Measurements from ENCODE around the gene GNG2.
"Not testable (repeated sequence)": the region's sequence is repeated elsewhere in the genome, so short reads cannot be mapped to it uniquely, and the experiment has no call there.

The GNG2 gene

DNA sequence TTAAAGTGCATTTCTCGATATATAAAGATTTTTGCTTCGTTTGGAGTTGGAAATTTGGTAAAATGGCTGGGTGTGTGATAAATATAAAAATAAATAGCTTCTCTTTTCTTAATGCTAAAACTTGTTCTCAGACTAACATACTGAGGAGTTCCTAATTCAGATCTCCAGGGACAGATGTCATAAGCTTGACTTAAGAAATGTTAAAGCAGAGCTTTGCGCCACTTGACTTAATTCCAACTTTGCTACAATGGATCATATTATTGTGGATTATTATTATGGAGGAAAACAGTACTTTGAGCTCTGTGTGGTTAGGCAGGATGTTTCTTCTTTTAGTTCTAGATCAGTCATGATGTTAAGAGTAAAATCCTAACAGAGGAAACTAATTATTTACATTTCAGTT lies 33.8 kb downstream of the GNG2 start:
- no peak for DNase-seq (ENCODE audit: low spot score)

DNA sequence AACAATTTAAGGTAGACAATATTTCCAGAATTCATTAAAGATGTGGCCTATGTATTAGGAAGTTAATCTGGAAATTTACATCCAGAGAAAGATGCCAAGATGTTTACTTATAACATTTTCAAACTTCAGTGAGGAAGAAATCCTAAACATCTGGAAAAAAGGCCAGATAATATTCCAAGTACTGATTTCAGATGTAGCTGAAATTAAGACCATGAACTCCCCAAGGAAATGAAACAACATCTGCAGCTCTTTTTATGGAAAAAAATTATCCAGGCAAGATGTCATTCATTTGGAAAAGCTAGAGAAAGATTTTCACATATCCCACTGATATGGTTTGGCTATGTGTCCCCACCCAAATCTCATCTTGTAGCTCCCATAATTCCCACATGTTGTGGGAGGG lies 35.0 kb downstream of the GNG2 start:
- no peak for DNase-seq (ENCODE audit: low spot score)

DNA sequence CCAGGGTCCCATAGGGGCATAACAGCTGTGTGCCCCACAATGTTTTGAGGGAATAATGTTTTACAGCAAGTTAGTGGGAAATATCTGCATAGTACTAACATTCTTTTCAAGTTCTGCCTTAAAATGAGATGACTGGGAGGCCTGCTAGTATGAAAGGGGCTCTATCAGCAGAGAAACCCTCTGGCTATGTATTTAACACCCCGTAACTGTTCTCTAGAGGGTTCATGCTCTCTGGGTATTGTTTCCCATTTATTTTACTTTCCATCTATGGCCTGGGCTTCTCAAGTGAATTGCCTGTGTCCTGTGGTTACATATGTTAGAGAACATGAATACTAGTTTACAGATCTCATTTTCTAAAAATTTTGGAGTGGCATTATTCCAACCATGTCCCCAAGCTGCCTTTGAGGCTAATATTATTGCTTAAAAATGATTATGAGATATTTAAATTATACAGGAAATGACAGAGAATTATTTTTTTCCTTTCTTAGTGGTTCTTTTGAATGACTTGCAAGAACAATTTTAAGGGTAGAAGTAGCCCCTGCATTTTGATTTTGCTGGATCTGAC lies 37.5 kb downstream of the GNG2 start:
- no peak for DNase-seq (ENCODE audit: low spot score)

DNA sequence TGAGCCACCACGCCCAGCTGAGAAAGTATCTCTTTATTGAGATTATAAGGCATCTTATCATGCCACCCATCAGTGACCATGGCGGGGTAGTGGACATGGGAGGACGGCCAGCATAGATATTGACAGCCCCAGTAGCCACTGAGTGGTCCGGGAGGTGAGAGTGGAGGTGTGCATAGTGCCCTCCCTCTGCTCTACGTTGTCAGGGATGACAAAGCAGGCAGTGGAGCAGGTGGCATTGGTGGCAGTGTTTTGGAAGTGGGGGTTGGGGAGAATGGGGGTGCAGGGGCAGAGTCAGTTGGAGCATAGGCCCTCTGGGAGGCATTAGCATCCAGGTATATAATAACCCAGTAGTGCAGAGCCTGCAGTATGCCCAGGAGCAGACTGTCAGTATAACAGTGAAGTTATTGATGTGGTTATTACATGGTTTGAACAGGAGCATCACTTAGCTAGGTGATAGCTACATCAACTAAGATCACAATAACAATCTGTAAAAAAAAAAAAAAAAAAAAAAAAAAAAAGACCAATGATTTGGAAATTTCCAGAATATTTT lies 41.1 kb downstream of the GNG2 start:
- no peak for DNase-seq (ENCODE audit: low spot score)

DNA sequence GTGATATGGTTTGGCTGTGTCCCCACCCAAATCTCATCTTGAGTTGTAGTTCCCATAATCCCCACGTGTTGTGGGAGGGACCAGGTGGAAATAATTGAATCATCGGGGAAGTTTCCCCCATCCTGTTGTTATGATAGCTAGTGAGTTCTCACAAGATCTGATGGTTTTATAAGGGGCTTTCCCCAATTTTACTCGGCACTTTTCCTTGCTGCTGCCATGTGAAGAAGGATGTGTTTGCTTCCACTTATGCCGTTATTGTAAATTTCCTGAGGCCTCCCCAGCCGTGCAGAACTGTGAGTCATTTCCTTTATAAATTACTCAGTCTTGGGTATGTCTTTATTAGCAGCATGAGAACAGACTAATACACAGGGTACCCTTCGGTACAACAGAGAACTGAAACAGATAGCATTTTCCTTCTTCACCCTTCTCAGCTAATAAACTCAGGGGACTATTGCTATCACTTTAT lies 45.3 kb downstream of the GNG2 start:
- not testable (repeated sequence) for DNase-seq (ENCODE audit: low spot score)

DNA sequence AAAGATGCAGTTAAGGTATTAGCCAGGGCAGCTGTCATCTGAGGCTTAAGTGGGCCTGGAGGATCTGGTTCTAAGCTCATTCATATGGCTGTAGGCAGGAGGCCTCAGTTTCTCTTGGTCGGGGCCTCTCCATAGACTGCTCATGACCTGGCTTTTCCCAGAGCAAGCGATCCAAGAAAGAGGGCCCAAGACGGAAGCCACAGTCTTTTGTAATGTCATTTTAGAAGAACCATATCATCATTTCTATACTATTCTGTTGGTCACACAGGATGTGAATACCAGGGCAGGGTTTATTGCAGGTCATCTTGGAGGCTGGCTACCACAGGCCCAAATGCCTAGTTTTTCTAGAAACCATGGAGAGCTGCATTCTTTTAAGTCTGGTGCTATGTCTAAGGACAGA lies 47.7 kb downstream of the GNG2 start:
- no peak for DNase-seq (ENCODE audit: low spot score)

DNA sequence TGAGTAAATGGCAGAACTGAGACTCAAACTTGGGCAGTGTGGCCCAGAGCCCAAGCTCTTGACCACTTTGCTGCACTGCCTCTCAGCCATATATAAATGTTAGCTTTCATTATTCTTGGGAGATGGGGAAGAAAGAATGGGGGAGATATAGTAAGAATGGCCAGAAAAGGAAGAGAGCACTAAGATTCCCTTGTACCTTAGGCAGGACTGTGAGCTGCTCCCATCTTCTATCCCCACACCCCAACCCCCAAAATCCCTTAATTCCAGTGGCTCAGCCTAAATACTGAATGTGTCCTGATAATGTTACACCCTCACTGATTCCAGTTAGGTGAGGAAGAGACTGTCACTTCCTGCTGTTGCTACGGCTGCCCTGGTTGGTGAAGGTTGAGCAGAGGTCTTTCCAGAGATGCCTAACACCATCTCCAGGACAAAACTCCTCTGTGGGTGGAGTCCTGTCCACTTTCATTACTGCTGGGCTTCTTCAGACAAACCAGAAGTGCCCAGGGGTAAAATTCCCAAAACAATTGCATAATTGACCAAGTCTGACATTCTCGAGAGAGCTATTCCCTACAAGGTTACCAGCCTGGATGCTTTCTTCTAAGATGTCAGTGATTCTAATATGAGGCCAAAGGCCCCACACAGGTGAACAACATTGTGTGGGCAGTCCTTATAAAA lies 51.8 kb downstream of the GNG2 start:
- DNase-seq (ENCODE audit: low spot score), result no peak

DNA sequence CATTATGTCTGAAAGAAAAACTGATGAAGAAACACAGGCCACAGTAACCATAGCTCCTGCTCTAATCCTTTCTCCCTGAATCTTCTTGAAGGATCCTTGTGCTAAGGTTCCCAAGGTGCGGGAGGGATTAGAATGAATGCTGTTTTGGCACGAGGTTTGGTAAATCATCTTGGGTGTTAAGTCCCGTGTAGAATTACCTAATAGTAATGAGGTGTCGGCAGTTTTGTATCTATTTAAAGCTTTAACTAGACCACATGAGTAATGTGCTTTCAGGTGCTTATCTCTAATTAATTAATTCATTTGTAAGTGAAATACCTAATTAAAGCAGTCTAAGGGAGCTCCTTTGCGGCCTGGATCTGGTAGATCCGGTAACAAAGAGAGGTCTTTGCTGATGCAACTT lies 53.9 kb downstream of the GNG2 start:
- no peak for DNase-seq (ENCODE audit: low spot score)

DNA sequence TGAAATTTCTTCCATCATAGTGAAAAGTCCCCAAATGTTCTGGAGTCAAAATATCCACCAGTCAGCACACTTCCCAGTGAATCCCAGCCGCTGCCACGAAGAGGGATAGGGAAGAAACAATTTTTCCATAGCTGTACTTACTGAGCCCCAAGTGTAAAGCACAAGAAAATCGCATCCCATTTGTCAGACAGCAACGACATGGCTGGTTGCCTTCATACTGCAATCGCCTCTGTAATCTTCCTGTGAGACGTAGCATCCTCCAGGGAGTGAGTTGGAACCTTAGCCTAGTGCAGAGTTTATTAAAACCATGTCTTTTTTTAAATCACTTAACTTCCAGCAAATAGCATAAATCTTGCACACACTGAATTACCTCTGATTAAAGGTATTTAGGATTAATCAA lies 56.8 kb downstream of the GNG2 start:
- DNase-seq (ENCODE audit: low spot score), result no peak

DNA sequence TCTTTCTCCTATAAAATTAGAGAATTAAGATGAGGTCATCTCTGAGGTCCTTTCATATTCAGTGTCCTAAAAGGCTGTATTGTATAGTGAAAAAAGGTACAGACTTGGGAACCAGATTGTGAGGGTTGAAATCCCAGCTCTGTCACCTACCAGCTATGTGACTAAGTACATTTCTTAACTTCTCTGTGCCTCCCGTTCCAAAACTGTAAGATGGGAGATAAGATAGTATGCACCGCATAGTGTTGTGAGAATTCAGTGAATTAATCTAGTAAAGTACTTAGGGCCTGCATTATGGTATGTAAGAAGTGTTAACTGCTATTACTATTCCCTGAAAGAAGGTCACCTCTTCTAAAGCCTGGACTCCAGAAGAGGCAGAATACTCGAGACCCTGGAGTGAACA lies 60.6 kb downstream of the GNG2 start:
- DNase-seq (ENCODE audit: low spot score), result no peak

DNA sequence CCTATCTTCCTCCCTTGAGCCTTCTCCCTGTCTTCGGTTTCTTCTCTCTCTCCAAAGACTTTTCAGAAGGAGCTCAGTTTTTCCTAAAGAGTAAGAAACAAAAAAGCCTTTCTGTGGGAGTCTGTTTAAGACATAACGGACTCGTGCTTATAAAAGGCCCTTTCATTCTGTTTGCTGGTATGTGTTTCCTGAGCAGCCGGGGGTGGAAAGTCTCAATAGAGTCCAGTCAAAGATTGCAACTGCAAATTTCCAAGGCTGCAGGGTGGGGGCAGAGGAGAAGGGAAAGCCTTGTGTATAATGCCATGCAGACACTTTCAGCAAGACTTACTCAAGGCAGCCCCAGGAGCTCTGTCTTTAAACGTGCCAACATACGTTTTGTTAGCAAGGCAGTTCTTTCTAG lies 62.2 kb downstream of the GNG2 start:
- DNase-seq (ENCODE audit: low spot score), result no peak

DNA sequence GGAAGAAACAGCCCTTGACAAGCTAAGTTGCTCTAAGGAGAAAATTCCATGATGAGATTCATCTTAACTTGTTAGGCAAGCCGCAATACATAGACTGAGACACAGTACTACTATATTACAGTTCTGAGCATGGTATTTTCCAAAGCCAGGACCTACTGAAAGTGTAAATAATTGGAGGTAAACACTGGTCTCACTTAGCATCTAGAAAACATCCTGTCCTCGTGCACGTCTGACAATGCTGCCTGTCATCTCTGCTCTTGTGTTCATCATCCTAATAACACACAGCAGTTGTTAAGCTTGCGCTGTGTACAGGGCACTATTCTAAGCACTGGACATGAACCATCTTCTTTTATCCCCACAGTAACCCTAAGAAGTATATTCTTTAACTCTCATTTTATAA lies 64.2 kb downstream of the GNG2 start:
- DNase-seq (ENCODE audit: low spot score), result no peak

DNA sequence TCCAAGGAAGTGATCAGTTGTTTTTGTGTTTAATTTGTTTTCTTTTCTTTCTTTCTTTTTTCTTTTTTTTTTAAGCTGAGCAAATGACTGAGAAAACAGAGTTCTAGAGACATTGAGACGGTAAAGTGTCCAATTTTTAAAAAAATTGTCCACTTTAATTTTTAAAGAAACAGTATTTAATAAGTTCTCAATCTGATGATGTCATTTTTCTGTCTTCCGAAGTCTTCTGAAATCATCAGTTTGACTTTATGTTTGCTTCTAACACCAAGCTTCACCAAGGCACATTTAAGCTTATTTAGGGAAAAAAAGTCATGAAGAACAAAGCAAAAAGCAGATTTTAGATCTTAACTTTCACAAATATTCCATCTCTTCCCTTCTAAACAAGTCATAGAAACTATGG lies 65.6 kb downstream of the GNG2 start:
- no peak for DNase-seq (ENCODE audit: low spot score)

DNA sequence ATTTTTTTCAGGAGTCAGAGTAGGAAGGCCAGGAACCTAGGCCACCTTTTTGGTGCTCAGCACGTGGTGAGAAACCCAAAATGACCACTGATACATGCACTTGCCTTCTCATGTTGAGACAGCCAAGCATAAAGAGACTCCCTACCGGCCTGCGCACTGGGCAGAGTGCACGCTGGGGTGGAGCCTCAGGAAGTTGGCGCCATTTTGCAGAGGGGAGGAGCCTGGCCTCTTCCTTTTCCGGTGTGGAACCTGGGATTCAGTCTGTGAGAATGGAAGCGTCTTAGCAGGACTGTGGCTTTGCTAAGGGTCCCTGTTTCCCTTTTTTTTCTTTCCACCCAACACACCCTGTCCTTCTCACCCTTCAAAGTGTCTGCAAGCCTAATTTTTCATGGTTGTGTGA lies 66.0 kb downstream of the GNG2 start:
- no peak for DNase-seq (ENCODE audit: low spot score)

DNA sequence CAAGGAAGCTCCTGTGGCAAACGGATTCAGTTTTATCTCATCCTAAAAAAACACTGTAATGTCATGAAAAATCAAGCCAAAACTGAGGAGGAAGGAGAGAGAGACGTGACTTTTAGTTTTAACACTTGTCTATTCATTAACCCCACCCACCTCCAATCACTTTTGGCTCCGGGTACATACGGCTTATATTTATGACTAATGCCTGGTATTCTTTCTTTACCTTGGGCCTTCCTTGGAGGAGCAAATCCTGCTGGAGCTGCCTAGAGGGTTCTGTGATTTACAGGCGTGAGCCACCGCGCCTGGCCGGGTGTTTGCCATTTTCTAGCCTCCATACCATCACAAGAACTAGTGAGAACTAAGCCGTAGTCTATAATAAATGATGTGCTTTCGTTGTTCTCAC lies 68.2 kb downstream of the GNG2 start:
- no peak for DNase-seq (ENCODE audit: low spot score)

DNA sequence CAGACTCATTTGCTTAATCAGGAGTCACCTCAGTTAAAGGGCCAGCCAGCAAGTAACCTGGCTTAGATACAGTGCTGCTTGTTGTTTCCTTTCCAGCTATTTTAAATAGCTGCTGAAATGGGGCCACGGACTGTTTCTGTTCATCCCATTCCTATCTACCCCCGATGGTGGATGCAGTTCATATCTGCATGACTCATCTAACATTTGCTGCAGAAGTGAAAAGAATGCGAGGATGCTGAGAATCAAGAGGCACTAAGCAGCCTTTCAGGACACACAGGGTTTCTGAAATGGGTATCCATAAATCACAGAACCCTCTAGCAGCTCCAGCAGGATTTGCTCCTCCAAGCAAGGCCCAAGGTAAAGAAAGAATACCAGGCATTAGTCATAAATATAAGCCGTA lies 68.8 kb downstream of the GNG2 start:
- DNase-seq (ENCODE audit: low spot score), result no peak

DNA sequence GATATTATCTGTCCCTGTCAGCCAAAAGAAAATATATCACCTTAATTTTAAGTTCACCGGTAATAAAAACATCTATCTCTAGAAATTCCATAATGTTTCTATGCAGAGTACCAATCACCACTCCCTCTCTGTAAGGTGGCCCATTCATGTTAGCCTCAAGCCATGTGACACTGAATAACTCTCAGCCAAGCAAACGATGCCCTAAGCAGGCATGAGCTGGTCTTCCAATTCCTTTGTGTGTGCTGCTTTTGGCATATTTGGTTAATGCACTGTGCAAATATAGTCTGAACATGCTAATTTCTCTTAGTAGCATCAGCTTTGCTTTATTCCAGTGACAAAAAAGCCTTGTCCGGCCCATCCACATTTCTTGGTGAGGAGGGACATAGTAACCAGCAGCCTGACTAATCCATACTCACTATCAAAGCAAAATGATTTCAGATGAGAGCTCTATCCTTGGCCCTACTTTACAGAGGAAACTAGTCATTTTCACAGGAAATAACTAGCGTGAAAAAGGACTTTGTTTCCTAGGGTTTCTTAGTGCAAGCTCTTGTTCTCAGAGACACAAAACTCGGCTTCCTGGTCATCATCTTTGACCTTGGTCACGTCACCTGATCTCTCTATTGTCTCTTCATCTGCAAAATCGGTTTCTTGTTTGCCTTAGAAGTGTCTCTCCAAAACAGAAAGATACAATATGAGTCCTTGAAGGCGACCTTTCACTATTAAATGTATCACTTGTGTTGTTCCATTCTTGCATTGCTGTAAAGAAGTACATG lies 69.7 kb downstream of the GNG2 start:
- no peak for DNase-seq (ENCODE audit: low spot score)

DNA sequence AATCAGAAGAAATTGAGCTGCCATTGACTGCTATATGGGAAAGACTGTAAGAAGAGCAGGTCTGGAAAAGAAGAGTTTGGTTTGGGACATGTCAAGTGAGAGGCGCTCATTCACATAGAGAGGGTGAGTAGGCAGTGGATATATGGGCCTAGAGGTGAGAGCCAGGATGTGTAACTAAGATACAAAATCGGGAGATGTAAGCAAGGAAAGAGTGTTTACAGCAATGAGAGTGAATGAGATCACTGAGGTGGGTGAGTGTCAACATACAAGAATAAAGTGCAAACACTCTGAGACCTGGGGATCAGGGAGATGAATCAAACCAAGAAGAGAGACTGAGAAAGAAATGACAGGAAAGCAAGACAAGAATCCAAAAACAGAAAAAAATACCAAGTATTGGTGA lies 70.9 kb downstream of the GNG2 start:
- no peak for DNase-seq (ENCODE audit: low spot score)

DNA sequence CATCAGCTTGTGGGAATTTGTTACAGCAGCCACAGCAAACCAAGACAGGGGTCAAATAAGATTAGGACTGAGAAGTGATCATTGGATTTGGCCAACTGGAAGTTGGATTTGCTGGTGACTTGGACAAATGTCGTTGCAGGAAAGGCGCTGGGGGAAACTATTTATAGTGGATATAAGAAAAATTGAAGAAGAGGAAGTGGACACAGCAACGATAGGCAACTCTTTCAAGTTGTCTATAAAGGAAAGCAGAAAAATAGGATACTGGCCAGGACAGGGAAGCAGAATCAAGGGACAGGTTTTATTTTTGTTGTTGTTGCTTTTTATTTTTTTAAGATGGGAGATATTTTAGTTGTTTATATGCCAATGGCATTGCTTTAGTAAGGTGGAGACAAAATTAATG lies 72.8 kb downstream of the GNG2 start:
- DNase-seq (ENCODE audit: low spot score), result no peak

DNA sequence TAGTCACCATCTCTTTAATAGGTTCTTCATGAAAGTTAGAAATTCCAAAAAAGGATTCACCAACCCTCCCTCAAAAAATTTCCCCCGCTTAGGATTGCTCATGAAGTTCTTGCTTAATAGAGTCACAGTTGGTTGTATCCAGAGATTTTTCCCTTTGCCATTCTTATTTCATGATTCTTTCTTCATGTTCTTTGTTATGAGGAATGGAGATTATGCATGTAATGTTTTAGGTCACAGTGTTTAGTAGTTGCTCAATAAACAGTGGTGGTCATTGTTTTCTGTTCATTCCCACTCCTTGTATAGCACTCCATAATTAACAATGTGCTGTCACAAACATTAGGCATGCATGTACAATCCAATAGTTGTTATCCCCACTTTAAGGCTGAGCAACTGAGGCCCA lies 77.7 kb downstream of the GNG2 start:
- no peak for DNase-seq (ENCODE audit: low spot score)

DNA sequence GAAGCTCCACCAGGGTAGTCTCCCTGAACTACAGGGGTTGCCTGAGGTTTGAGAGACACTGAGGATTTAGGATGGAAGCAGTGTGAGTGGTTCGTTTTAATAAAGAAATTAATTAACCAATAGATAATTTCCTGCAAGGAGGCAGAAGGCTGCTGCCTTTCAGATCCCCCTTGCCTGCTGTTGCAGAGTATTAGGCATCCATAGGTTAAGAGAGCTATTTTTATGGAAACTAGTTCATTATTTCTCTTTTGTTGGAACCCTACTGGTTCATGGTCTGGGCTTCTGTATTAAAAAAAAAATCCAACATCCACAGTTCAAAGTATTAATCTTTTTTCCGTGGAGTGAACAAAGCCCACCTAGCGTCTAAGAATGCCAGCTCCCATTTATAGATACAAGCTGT lies 78.4 kb downstream of the GNG2 start:
- DNase-seq (ENCODE audit: low spot score), result no peak

DNA sequence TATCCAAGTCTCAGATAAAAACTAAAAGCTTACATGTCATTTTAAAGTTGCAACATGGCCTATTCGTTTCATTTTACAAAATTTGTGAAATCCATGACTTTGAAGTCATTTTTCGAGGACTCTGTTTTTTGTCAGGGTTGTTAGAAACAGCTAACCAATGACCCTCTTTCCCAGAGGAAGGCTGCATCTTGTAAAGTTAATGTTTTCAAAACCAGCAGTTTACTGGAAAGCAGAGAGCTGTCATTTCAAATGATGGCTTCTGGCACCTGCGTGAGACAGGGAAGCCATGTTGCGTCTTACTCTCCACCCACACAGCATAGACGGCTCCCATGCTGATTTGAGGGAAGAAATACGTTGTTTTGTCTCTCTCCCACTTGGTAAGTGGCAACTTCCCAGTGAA lies 78.8 kb downstream of the GNG2 start:
- DNase-seq (ENCODE audit: low spot score), result no peak

DNA sequence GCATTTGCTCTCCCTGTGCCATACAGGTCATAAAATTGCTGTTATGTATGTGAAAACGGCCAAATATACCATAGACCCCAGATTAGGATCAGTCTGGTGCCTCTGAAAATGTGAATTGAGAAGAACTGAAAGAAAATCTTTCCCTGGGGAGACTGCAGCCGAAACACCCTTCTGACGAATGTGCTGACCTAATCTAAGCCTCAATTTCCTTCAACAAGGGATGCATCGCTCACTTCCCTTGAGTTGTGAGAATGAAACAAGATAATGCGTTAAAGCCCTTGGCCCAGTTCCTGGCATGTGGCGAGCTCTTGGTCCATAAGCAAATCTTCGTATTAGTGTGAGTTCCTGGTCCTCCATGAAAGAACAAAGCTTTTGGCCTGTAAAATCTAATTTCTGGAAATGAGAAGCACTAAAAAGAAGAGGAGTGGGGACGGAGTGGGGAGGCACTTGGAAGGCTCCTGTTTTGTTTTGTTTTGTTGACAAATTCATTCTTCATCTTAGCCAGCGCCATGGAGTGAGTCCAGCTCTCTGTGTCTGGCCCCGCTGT lies 79.4 kb downstream of the GNG2 start:
- DNase-seq (ENCODE audit: low spot score), result no peak
